GM23338 (cell line): ENCODE data around the gene CYP4F8. TPM values are rescaled to one million over a fixed set of nuclear protein-coding genes. Genes with fewer than 3 reads are reported as not detected.

Source experiments
- ATAC-seq: fragments of 200-7000 bp; cut with Tn5 transposase; 3 replicates; pipeline ENCODE4 v1.9.1; 2020
- DNase-seq: peaks from one replicate; pipeline ENCODE4 v3.0.0-alpha.2; 2015; ENCODE audit warnings: low spot score
- H2AFZ ChIP-seq: fragments of 200-600 bp; sonication (generic); 2 replicates; pipeline ENCODE4 v1.8.0; 2016; ENCODE audit warnings: antibody characterized with exemption, mild to moderate bottlenecking, moderate library complexity
- H3F3A ChIP-seq: fragments of 200-600 bp; sonication (generic); replicated peaks from 2 replicates; pipeline ENCODE4 v1.8.0; 2017; ENCODE audit warnings: antibody characterized with exemption, mixed run types, low read depth
- H3K27ac ChIP-seq: fragments of 200-600 bp; sonication (generic); 2 replicates; pipeline ENCODE4 v1.6.1; 2016; ENCODE audit warnings: low read depth
- H3K27me3 ChIP-seq: fragments of 200-600 bp; sonication (generic); 2 replicates; pipeline ENCODE4 v1.8.0; 2016; ENCODE audit warnings: mild to moderate bottlenecking, mixed run types, moderate library complexity; ENCODE audit not compliant: insufficient read depth
- H3K36me3 ChIP-seq: fragments of 200-600 bp; sonication (generic); 2 replicates; pipeline ENCODE4 v1.8.0; 2016; ENCODE audit warnings: mild to moderate bottlenecking; ENCODE audit not compliant: insufficient read depth
- H3K4me1 ChIP-seq: fragments of 200-600 bp; sonication (generic); 2 replicates; pipeline ENCODE4 v1.8.0; 2016; ENCODE audit warnings: mild to moderate bottlenecking, moderate library complexity; ENCODE audit not compliant: insufficient read depth
- H3K4me2 ChIP-seq: fragments of 200-600 bp; sonication (generic); 2 replicates; pipeline ENCODE4 v1.7.1; 2017; ENCODE audit warnings: mixed run types
- H3K4me3 ChIP-seq: fragments of 200-600 bp; sonication (generic); 2 replicates; pipeline ENCODE4 v1.6.1; 2016; ENCODE audit warnings: mixed run types
- H3K79me2 ChIP-seq: fragments of 200-600 bp; sonication (generic); replicated peaks from 2 replicates; pipeline ENCODE4 v1.8.0; 2017; ENCODE audit warnings: mild to moderate bottlenecking; ENCODE audit not compliant: insufficient read depth
- H3K9me2 ChIP-seq: fragments of 200-600 bp; sonication (generic); 2 replicates; pipeline ENCODE4 v1.8.0; 2017; ENCODE audit not compliant: insufficient read depth
- H4K20me1 ChIP-seq: fragments of 200-600 bp; sonication (generic); replicated peaks from 2 replicates; pipeline ENCODE4 v1.8.0; 2017; ENCODE audit warnings: mild to moderate bottlenecking; ENCODE audit not compliant: insufficient read depth
- H3K27ac Mint-ChIP-seq: 2 replicates; pipeline ENCODE4 v1.8.0; 2020; ENCODE audit warnings: inconsistent platforms, mild to moderate bottlenecking, moderate library complexity, mixed read lengths
- H3K27me3 Mint-ChIP-seq: 3 replicates; pipeline ENCODE4 v1.8.0; 2022; ENCODE audit warnings: low read depth, mild to moderate bottlenecking, moderate library complexity, mixed read lengths, inconsistent platforms; ENCODE audit not compliant: insufficient read depth, poor library complexity
- H3K36me3 Mint-ChIP-seq: 3 replicates; pipeline ENCODE4 v1.8.0; 2021; ENCODE audit warnings: low read depth, mild to moderate bottlenecking, inconsistent platforms, moderate library complexity, mixed read lengths
- H3K4me1 Mint-ChIP-seq: 3 replicates; pipeline ENCODE4 v1.8.0; 2020; ENCODE audit warnings: mild to moderate bottlenecking, inconsistent platforms, mixed read lengths
- H3K4me3 Mint-ChIP-seq: 3 replicates; pipeline ENCODE4 v1.8.0; 2021; ENCODE audit warnings: moderate library complexity, mild to moderate bottlenecking, inconsistent platforms, mixed read lengths
- H3K9me3 Mint-ChIP-seq: 3 replicates; pipeline ENCODE4 v1.8.0; 2020; ENCODE audit warnings: moderate library complexity, mild to moderate bottlenecking, inconsistent platforms, mixed read lengths
- CREB1 ChIP-seq: fragments of 250-450 bp; sonication (Bioruptor Pico); IDR thresholded peaks from 2 replicates; pipeline ENCODE4 v1.5.0; 2020; ENCODE audit warnings: low read depth, mild to moderate bottlenecking, moderate library complexity
- EZH2 ChIP-seq: fragments of 200-600 bp; sonication (generic); IDR thresholded peaks from one replicate; pipeline ENCODE4 v1.8.0; 2017; ENCODE audit warnings: antibody characterized with exemption, mild to moderate bottlenecking, low read depth; ENCODE audit not compliant: unreplicated experiment
- EZH2phosphoT487 ChIP-seq: fragments of 200-600 bp; sonication (generic); IDR thresholded peaks from one replicate; pipeline ENCODE4 v1.8.1; 2018; ENCODE audit warnings: antibody characterized with exemption; ENCODE audit not compliant: unreplicated experiment
- NANOG ChIP-seq: IDR thresholded peaks from 2 replicates; pipeline ENCODE4 v1.6.1; 2016; ENCODE audit warnings: antibody characterized with exemption, borderline replicate concordance
- POLR2AphosphoS5 ChIP-seq: IDR thresholded peaks from 2 replicates; pipeline ENCODE4 v1.6.1; 2016; ENCODE audit warnings: antibody characterized with exemption, low read depth
- REST ChIP-seq: IDR thresholded peaks from one replicate; pipeline ENCODE4 v1.6.1; 2018; ENCODE audit warnings: antibody characterized with exemption; ENCODE audit not compliant: unreplicated experiment
- STAT1 ChIP-seq: IDR thresholded peaks from one replicate; pipeline ENCODE4 v1.6.1; 2016; ENCODE audit warnings: antibody characterized with exemption; ENCODE audit not compliant: unreplicated experiment
- ZNF331 ChIP-seq: fragments of 250-450 bp; sonication (Bioruptor Pico); IDR thresholded peaks from 2 replicates; pipeline ENCODE4 v1.5.0; 2020; ENCODE audit warnings: low read depth, mild to moderate bottlenecking, moderate library complexity
- ZNF462 ChIP-seq: fragments of 250-450 bp; sonication (Bioruptor Pico); IDR thresholded peaks from 2 replicates; pipeline ENCODE4 v1.5.0; 2020; ENCODE audit warnings: mild to moderate bottlenecking, moderate library complexity
- polyA plus RNA-seq: library from polyadenylated mRNA; unstranded; fragments of >200 nt; fragmentation: Nextera tagmentation; extraction: Ambion mirVana; gene quantifications from 2 replicates; pipeline ENCODE4 v1.2.1, GENCODE V29; 2016
- total RNA-seq: library from RNA; depleted of rRNA; stranded (reverse); fragments of >200 nt; shearing (Covaris generic); gene quantifications from 2 replicates; pipeline ENCODE4 v1.2.3, GENCODE V29; 2014

Gene CYP4F8
- total and polyA plus RNA-seq, 2 experiments from 2014 or later: not detected

GRCh38 chr19:15616627-15617270 is 1.7 kb downstream of the CYP4F8 start (continued):
- TF ChIP-seq REST (no peak), EZH2phosphoT487 (no peak), POLR2AphosphoS5 (no peak), NANOG (no peak), STAT1 (no peak), EZH2 (no peak), ZNF331 (CRISPR knock-in tag) (no peak)

GRCh38 chr19:15618321-15618720 is 3.3 kb downstream of the CYP4F8 start:
- TF ChIP-seq EZH2 (no peak), ZNF331 (CRISPR knock-in tag) (no peak), ZNF462 (CRISPR knock-in tag) (no peak), CREB1 (CRISPR knock-in tag) (no peak)
- H3K4me1 Mint-ChIP-seq: no peaks in the 10 kb centered on the region; the same call in 2 of the 3 replicates
- H3K4me3 Mint-ChIP-seq: no peak overlapping the region

More at GRCh38 chr19:15618321-15618720, 3.3 kb downstream of the CYP4F8 start:
- Mint-ChIP-seq H3K27me3 (peaks cover 14% of the 10 kb centered on the region), H3K27ac (no peak overlapping the region), H3K36me3 (peaks cover 49% of the 10 kb centered on the region), H3K9me3 (peaks cover 99% of the 10 kb centered on the region)
- Histone ChIP-seq H3K4me3 (no peak overlapping the region), H3K9me2 (no peaks in the 10 kb centered on the region), H2AFZ (no peak overlapping the region), H3K27ac (no peak overlapping the region), H3K27me3 (no peaks in the 10 kb centered on the region), H3F3A (no peaks in the 10 kb centered on the region), H4K20me1 (no peaks in the 10 kb centered on the region), H3K79me2 (no peaks in the 10 kb centered on the region), H3K4me1 (no peaks in the 10 kb centered on the region), H3K36me3 (no peaks in the 10 kb centered on the region), H3K4me2 (no peak overlapping the region)
- no peak for ATAC-seq
- no peak for DNase-seq
